Measurements from ENCODE around the gene UPK1B.
"Not testable (repeated sequence)": the region's sequence is repeated elsewhere in the genome, so short reads cannot be mapped to it uniquely, and the experiment has no call there.

The UPK1B gene

DNA sequence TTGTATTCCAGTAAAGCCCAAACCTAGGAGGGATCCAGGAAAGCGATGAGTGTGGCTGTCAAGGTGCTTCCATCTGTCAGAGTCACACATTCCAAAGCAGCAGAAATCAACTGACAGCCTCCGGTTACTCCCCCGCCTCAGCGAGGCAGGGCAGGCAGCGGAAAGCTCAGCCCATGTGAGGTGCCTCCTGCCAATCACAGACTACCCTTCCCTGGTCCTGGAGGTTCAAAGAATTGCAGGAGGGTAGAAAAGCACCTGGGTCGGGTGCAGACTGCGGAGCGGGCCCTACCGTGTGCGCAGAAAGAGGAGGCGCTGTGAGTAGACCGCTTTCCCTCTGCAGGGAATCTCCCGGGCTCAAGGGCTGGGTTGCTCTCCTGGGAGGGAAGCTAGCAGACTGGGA lies at the start of gene UPK1B:
UPK1B (plus strand) TSS at position 274 of the 400 bp plus-strand sequence. CDS start 13,144 bp downstream, outside the sequence.
- DNase-seq (ENCODE audit: low read depth), result no peak
- H3K27me3 ChIP-seq (replicated peaks; ENCODE audit: control insufficient read depth, insufficient read depth, low read length), result peaks cover 3% of the 10 kb centered on the region
- H3K4me1 ChIP-seq (ENCODE audit: control insufficient read depth, insufficient read depth, low read length), result peaks cover 11% of the 10 kb centered on the region
- no peaks in the 10 kb centered on the region for H3K36me3 ChIP-seq (ENCODE audit: control insufficient read depth, insufficient read depth, low read length, severe bottlenecking)
- no peak within 1 kb of the TSS for H3K4me3 ChIP-seq (ENCODE audit: low read length)
- no peak within 1 kb of the TSS for H3K9ac ChIP-seq (ENCODE audit: low read length)
- no peaks in the 10 kb centered on the region for H3K9me3 ChIP-seq (ENCODE audit: control insufficient read depth, low read length)

DNA sequence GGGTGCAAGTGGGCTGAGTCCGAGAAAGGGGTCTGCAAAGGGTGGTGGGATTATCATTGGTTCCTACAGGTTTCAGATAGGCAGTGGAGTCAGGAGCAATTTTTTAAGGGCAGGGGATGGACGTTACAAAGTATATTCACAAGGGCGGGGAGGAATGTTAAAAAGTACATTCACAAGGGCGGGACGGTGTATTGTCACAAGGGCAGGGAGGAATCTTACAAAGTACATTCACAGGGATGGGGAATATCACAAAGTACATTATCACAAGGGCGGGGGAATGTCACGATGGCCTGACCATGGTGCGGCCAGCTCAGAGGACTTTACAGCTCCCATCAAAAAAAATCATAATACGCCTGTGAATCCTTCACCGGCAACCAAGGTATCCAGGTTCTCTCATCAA lies 48.1 kb upstream of the UPK1B start:
- DNase-seq (ENCODE audit: low read depth), result no peak
- H3K4me1 ChIP-seq (ENCODE audit: control insufficient read depth, insufficient read depth, low read length), result no peaks in the 10 kb centered on the region
- H3K4me3 ChIP-seq (ENCODE audit: low read length), result no peak overlapping the region
- H3K9ac ChIP-seq (ENCODE audit: low read length), result no peak overlapping the region
- no peaks in the 10 kb centered on the region for H3K9me3 ChIP-seq (ENCODE audit: control insufficient read depth, low read length)
- H3K36me3 ChIP-seq (ENCODE audit: control insufficient read depth, insufficient read depth, low read length, severe bottlenecking), result no peaks in the 10 kb centered on the region
- H3K27me3 ChIP-seq (replicated peaks; ENCODE audit: control insufficient read depth, insufficient read depth, low read length), result no peaks in the 10 kb centered on the region

- no peaks in the 10 kb centered on the region for H3K36me3 ChIP-seq (ENCODE audit: control insufficient read depth, insufficient read depth, low read length, severe bottlenecking)
- no peaks in the 10 kb centered on the region for H3K27me3 ChIP-seq (replicated peaks; ENCODE audit: control insufficient read depth, insufficient read depth, low read length)
- H3K9ac ChIP-seq (ENCODE audit: low read length), result no peak overlapping the region
- no peak for DNase-seq (ENCODE audit: low read depth)
- no peaks in the 10 kb centered on the region for H3K4me1 ChIP-seq (ENCODE audit: control insufficient read depth, insufficient read depth, low read length)
- no peaks in the 10 kb centered on the region for H3K9me3 ChIP-seq (ENCODE audit: control insufficient read depth, low read length)
- no peak overlapping the region for H3K4me3 ChIP-seq (ENCODE audit: low read length)
These were observed 47.5 kb upstream of the UPK1B start for GRCh38 chr3:119125742-119126504.

- H3K4me3 ChIP-seq (ENCODE audit: low read length); H3K36me3 ChIP-seq (ENCODE audit: control insufficient read depth, insufficient read depth, low read length, severe bottlenecking); H3K4me1 ChIP-seq (ENCODE audit: control insufficient read depth, insufficient read depth, low read length); DNase-seq (ENCODE audit: low read depth); H3K9ac ChIP-seq (ENCODE audit: low read length); H3K9me3 ChIP-seq (ENCODE audit: control insufficient read depth, low read length); H3K27me3 ChIP-seq (replicated peaks; ENCODE audit: control insufficient read depth, insufficient read depth, low read length): not testable (repeated sequence)
These were observed 43.1 kb upstream of the UPK1B start for GRCh38 chr3:119130291-119130690.

DNA sequence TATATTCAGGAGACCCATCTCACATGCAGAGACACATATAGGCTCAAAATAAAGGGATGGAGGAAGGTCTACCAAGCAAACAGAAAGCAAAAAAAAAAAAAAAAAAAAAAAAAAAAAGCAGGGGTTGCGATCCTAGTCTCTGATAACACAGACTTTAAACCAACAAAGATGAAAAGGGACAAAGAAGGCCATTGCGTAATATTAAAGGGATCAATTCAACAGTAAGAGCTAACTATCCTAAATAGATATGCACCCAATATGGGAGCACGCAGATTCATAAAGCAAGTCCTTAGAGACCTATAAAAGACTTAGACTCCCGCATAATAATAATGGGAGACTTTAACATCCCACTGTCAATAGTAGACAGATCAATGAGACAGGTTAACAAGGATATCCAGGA lies 41.1 kb upstream of the UPK1B start:
- not testable (repeated sequence) for H3K27me3 ChIP-seq (replicated peaks; ENCODE audit: control insufficient read depth, insufficient read depth, low read length); H3K36me3 ChIP-seq (ENCODE audit: control insufficient read depth, insufficient read depth, low read length, severe bottlenecking); H3K4me1 ChIP-seq (ENCODE audit: control insufficient read depth, insufficient read depth, low read length); DNase-seq (ENCODE audit: low read depth); H3K9me3 ChIP-seq (ENCODE audit: control insufficient read depth, low read length); H3K9ac ChIP-seq (ENCODE audit: low read length); H3K4me3 ChIP-seq (ENCODE audit: low read length)

- not testable (repeated sequence) for H3K4me3 ChIP-seq (ENCODE audit: low read length); H3K9ac ChIP-seq (ENCODE audit: low read length); H3K36me3 ChIP-seq (ENCODE audit: control insufficient read depth, insufficient read depth, low read length, severe bottlenecking); H3K9me3 ChIP-seq (ENCODE audit: control insufficient read depth, low read length); H3K4me1 ChIP-seq (ENCODE audit: control insufficient read depth, insufficient read depth, low read length); H3K27me3 ChIP-seq (replicated peaks; ENCODE audit: control insufficient read depth, insufficient read depth, low read length); DNase-seq (ENCODE audit: low read depth)
These were observed 34.0 kb upstream of the UPK1B start for GRCh38 chr3:119139360-119139759.

DNA sequence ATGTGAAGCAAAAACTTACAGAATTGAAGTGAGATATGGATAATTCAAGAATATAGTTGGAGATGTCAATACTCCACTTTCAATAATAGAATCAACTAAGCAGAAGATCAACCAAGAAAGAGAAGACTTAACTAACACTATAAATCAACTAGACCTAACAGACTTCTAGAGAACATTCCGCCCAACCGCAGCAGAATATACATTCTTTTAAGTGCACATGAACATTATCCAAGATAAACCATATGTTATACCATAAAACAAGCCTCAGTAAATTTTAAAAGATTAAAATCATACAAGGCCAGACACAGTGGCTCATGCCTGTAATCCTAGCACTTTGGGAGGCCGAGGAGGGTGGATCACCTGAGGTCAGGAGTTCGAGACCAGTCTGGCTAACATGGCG lies 32.9 kb upstream of the UPK1B start:
- no peak for DNase-seq (ENCODE audit: low read depth)
- Histone ChIP-seq H3K9me3 (ENCODE audit: control insufficient read depth, low read length) (no peaks in the 10 kb centered on the region), H3K4me1 (ENCODE audit: control insufficient read depth, insufficient read depth, low read length) (no peaks in the 10 kb centered on the region), H3K9ac (ENCODE audit: low read length) (no peak overlapping the region), H3K27me3 (replicated peaks; ENCODE audit: control insufficient read depth, insufficient read depth, low read length) (no peaks in the 10 kb centered on the region), H3K36me3 (ENCODE audit: control insufficient read depth, insufficient read depth, low read length, severe bottlenecking) (no peaks in the 10 kb centered on the region), H3K4me3 (ENCODE audit: low read length) (no peak overlapping the region)

GRCh38 chr3:119145128-119145499 lies 28.3 kb upstream of the UPK1B start:
- Histone ChIP-seq H3K27me3 (replicated peaks; ENCODE audit: control insufficient read depth, insufficient read depth, low read length) (no peaks in the 10 kb centered on the region), H3K4me1 (ENCODE audit: control insufficient read depth, insufficient read depth, low read length) (no peaks in the 10 kb centered on the region), H3K9me3 (ENCODE audit: control insufficient read depth, low read length) (no peaks in the 10 kb centered on the region), H3K4me3 (ENCODE audit: low read length) (no peak overlapping the region), H3K36me3 (ENCODE audit: control insufficient read depth, insufficient read depth, low read length, severe bottlenecking) (no peaks in the 10 kb centered on the region), H3K9ac (ENCODE audit: low read length) (no peak overlapping the region)
- no peak for DNase-seq (ENCODE audit: low read depth)

DNA sequence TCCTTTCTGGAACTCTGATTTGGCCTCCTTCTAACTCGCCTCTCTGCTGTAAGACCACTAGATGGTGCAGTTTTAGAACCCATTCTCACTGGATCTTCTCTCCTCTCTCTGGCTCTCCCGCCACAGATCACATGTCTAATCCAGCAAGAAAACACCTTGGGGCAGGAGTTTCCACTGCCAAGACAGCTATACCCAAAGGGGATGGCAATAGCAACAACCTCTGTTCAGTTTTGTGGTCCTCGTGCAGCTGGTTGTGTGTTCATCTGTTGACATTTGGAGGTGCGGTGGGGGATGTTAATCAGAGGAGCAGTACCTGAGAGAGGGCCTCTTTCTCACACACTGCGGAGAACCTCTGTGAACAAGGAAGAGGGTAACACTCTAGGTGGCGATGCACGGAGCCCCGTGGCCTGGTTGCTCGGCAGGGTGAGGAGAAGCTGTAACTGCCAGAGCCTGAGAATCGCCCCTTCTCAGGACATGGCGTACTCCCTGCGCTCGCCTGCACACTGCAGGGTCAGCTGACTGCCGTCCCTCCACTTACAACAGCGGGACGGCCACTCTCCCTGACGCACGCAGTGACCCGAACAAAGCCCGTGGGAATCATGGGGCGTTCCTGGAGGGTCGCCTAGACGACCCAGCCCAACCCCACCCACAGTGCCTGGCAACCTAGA lies 27.8 kb upstream of the UPK1B start, which contains the start of gene TEX55:
TEX55 (plus strand) TSS at position 666 of the 668 bp plus-strand sequence. CDS start 25 bp downstream, outside the sequence.
- peak; percentile 80 for DNase-seq (ENCODE audit: low read depth)
- Histone ChIP-seq H3K4me3 (ENCODE audit: low read length) (no peak within 1 kb of the TSS), H3K4me1 (ENCODE audit: control insufficient read depth, insufficient read depth, low read length) (no peaks in the 10 kb centered on the region), H3K27me3 (replicated peaks; ENCODE audit: control insufficient read depth, insufficient read depth, low read length) (no peaks in the 10 kb centered on the region), H3K9me3 (ENCODE audit: control insufficient read depth, low read length) (no peaks in the 10 kb centered on the region), H3K9ac (ENCODE audit: low read length) (no peak within 1 kb of the TSS), H3K36me3 (ENCODE audit: control insufficient read depth, insufficient read depth, low read length, severe bottlenecking) (no peaks in the 10 kb centered on the region)

GRCh38 chr3:119146578-119147375 lies 26.6 kb upstream of the UPK1B start:
- H3K9me3 ChIP-seq (ENCODE audit: control insufficient read depth, low read length), result no peaks in the 10 kb centered on the region
- no peaks in the 10 kb centered on the region for H3K4me1 ChIP-seq (ENCODE audit: control insufficient read depth, insufficient read depth, low read length)
- no peaks in the 10 kb centered on the region for H3K27me3 ChIP-seq (replicated peaks; ENCODE audit: control insufficient read depth, insufficient read depth, low read length)
- no peaks in the 10 kb centered on the region for H3K36me3 ChIP-seq (ENCODE audit: control insufficient read depth, insufficient read depth, low read length, severe bottlenecking)
- DNase-seq (ENCODE audit: low read depth), result no peak
- H3K4me3 ChIP-seq (ENCODE audit: low read length), result no peak overlapping the region
- no peak overlapping the region for H3K9ac ChIP-seq (ENCODE audit: low read length)

DNA sequence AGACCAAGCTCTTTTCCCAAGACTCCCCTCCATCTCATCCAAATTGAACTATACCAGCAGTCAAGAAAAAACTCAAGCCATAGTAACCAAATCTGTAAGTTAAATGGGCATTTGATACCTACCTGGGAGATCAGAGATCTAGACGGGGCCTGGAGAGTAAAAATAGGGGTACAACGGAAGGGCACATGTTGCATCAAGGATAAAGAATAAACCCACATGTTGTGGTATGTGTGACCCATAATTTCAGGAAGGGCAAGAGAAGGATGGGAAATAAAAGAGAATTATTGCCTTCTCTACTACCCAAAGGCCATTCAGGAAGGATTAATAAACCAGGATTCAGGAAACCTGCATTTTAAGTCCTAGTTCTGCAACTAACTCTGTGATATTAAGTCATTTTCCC lies 25.9 kb upstream of the UPK1B start:
- no peaks in the 10 kb centered on the region for H3K4me1 ChIP-seq (ENCODE audit: control insufficient read depth, insufficient read depth, low read length)
- H3K9ac ChIP-seq (ENCODE audit: low read length), result no peak overlapping the region
- no peaks in the 10 kb centered on the region for H3K36me3 ChIP-seq (ENCODE audit: control insufficient read depth, insufficient read depth, low read length, severe bottlenecking)
- H3K9me3 ChIP-seq (ENCODE audit: control insufficient read depth, low read length), result no peaks in the 10 kb centered on the region
- DNase-seq (ENCODE audit: low read depth), result no peak
- no peaks in the 10 kb centered on the region for H3K27me3 ChIP-seq (replicated peaks; ENCODE audit: control insufficient read depth, insufficient read depth, low read length)
- H3K4me3 ChIP-seq (ENCODE audit: low read length), result no peak overlapping the region
